DOHH2 (cell line): ENCODE data around the gene TBC1D14.

ENCODE experiments used
- CTCF ChIP-seq: fragments of 200-600 bp; sonication (generic); IDR thresholded peaks from one replicate; pipeline ENCODE4 v1.5.1; 2014; ENCODE audit warnings: antibody characterized with exemption, mild to moderate bottlenecking, low read depth, low read length; ENCODE audit not compliant: poor library complexity, severe bottlenecking
- EZH2phosphoT487 ChIP-seq: fragments of 200-600 bp; sonication (generic); IDR thresholded peaks from 2 replicates; pipeline ENCODE4 v1.6.1; 2017; ENCODE audit warnings: borderline replicate concordance, mild to moderate bottlenecking, antibody characterized with exemption, low read length, moderate library complexity, mixed read lengths

- TF ChIP-seq CTCF (no peak), EZH2phosphoT487 (no peak)
Observed at GRCh38 chr4:7075962-7076695, 166.5 kb downstream of the TBC1D14 start.
